NCI-H748 (cell line): ENCODE data around the gene TMEM239.
"Not testable (repeated sequence)": the region's sequence is repeated elsewhere in the genome, so short reads cannot be mapped to it uniquely, and the experiment has no call there.

ENCODE experiments used
- DNase-seq: peaks from one replicate; lab custom pipeline; 2025; ENCODE audit not compliant: unreplicated experiment; lab: John Stamatoyannopoulos, UW

The TMEM239 gene

GRCh38 chr20:2799688-2800520, 16.3 kb upstream of the TMEM239 start:
- peak; percentile 61 for DNase-seq

- DNase-seq, result peak; percentile 83
These were observed 15.5 kb upstream of the TMEM239 start, which contains the start of gene CPXM1 for GRCh38 chr20:2800521-2801285. CPXM1 (minus strand) TSS chr20:2800627; CDS start chr20:2800572, 55 bp downstream.

GRCh38 chr20:2801286-2801728, 14.9 kb upstream of the TMEM239 start:
- DNase-seq, result no peak

- no peak for DNase-seq
These were observed 11.9 kb upstream of the TMEM239 start for GRCh38 chr20:2804041-2804828.

GRCh38 chr20:2804852-2805688, 11.1 kb upstream of the TMEM239 start:
- DNase-seq, result no peak

- no peak for DNase-seq
These were observed 10.3 kb upstream of the TMEM239 start for GRCh38 chr20:2805689-2806350.

GRCh38 chr20:2806351-2806701, 9.8 kb upstream of the TMEM239 start:
- DNase-seq, result no peak

- DNase-seq, result no peak
These were observed 9.1 kb upstream of the TMEM239 start for GRCh38 chr20:2807019-2807418.

- DNase-seq, result not testable (repeated sequence)
These were observed 8.2 kb upstream of the TMEM239 start for GRCh38 chr20:2807929-2808328.

GRCh38 chr20:2809690-2810089, 6.5 kb upstream of the TMEM239 start:
- DNase-seq, result no peak

- DNase-seq, result no peak
These were observed 4.0 kb upstream of the TMEM239 start for GRCh38 chr20:2812189-2812588.

GRCh38 chr20:2814076-2814475, 2.1 kb upstream of the TMEM239 start:
- DNase-seq, result no peak

- DNase-seq, result no peak
These were observed 1.5 kb upstream of the TMEM239 start, which contains the start of gene C20orf141 for GRCh38 chr20:2814587-2815051. C20orf141 (plus strand) TSS chr20:2814987; CDS start chr20:2815185, 198 bp downstream.

- no peak for DNase-seq
These were observed 793 bp upstream of the TMEM239 start for GRCh38 chr20:2815242-2815900.

GRCh38 chr20:2816583-2817340, 598 bp downstream of the TMEM239 start:
- no peak for DNase-seq

GRCh38 chr20:2817341-2817726, 1.2 kb downstream of the TMEM239 start:
- no peak for DNase-seq

GRCh38 chr20:2817891-2818595, 1.9 kb downstream of the TMEM239 start:
- DNase-seq, result no peak
